ENCODE measurements around the gene GPR75. TPM values are rescaled to one million over a fixed set of nuclear protein-coding genes. Genes with fewer than 3 reads are reported as not detected.
"Not testable (repeated sequence)": the region's sequence is repeated elsewhere in the genome, so short reads cannot be mapped to it uniquely, and the experiment has no call there.

The GPR75 gene
- total RNA-seq, 2 donors from 2014 or later, result 1.3 to 2.5 TPM

GRCh38 chr2:53852532-53852931 lies 7.2 kb downstream of the GPR75 start:
- no peaks in the 10 kb centered on the region for H3K27me3 ChIP-seq
- H3K36me3 ChIP-seq, result peaks cover 12% of the 10 kb centered on the region
- DNase-seq (ENCODE audit: low spot score), result no peak
- no peaks in the 10 kb centered on the region for H3K9me3 ChIP-seq
- H3K4me3 ChIP-seq, result no peak overlapping the region
- H3K4me1 ChIP-seq, result no peaks in the 10 kb centered on the region
- TF ChIP-seq CTCF (IDR thresholded peaks at IDR 0.05), result no peak
- H3K27ac ChIP-seq, result no peak overlapping the region

- peaks cover 12% of the 10 kb centered on the region for H3K36me3 ChIP-seq
- not testable (repeated sequence) for H3K9me3 ChIP-seq; H3K27me3 ChIP-seq; H3K4me1 ChIP-seq; H3K27ac ChIP-seq; DNase-seq (ENCODE audit: low spot score); H3K4me3 ChIP-seq
Measured at GRCh38 chr2:53851052-53851757, 8.6 kb downstream of the GPR75 start.

GRCh38 chr2:53848062-53848461 lies 11.7 kb downstream of the GPR75 start:
- Histone ChIP-seq H3K4me1 (no peaks in the 10 kb centered on the region), H3K4me3 (no peak overlapping the region), H3K27ac (no peak overlapping the region), H3K36me3 (no peaks in the 10 kb centered on the region), H3K27me3 (no peaks in the 10 kb centered on the region), H3K9me3 (no peaks in the 10 kb centered on the region)
- no peak for TF ChIP-seq CTCF (IDR thresholded peaks at IDR 0.05)
- DNase-seq (ENCODE audit: low spot score), result no peak

GRCh38 chr2:53843595-53843994 lies 16.2 kb downstream of the GPR75 start:
- no peaks in the 10 kb centered on the region for H3K4me1 ChIP-seq
- no peak overlapping the region for H3K27ac ChIP-seq
- no peak for TF ChIP-seq CTCF (IDR thresholded peaks at IDR 0.05)
- no peaks in the 10 kb centered on the region for H3K9me3 ChIP-seq
- no peak for DNase-seq (ENCODE audit: low spot score)
- no peaks in the 10 kb centered on the region for H3K36me3 ChIP-seq
- no peak overlapping the region for H3K4me3 ChIP-seq
- no peaks in the 10 kb centered on the region for H3K27me3 ChIP-seq

- Histone ChIP-seq H3K4me1 (no peaks in the 10 kb centered on the region), H3K27me3 (no peaks in the 10 kb centered on the region), H3K27ac (no peak overlapping the region), H3K36me3 (no peaks in the 10 kb centered on the region), H3K9me3 (no peaks in the 10 kb centered on the region), H3K4me3 (no peak overlapping the region)
- DNase-seq (ENCODE audit: low spot score), result no peak
- no peak for TF ChIP-seq CTCF (IDR thresholded peaks at IDR 0.05)
Measured at GRCh38 chr2:53842891-53843290, 16.9 kb downstream of the GPR75 start.

GRCh38 chr2:53841651-53842050 lies 18.1 kb downstream of the GPR75 start:
- not testable (repeated sequence) for H3K9me3 ChIP-seq

GRCh38 chr2:53840580-53840979 lies 19.2 kb downstream of the GPR75 start:
- Histone ChIP-seq H3K36me3 (no peaks in the 10 kb centered on the region), H3K4me1 (no peaks in the 10 kb centered on the region), H3K9me3 (no peaks in the 10 kb centered on the region), H3K27ac (no peak overlapping the region), H3K4me3 (no peak overlapping the region), H3K27me3 (no peaks in the 10 kb centered on the region)
- DNase-seq (ENCODE audit: low spot score), result no peak
- no peak for TF ChIP-seq CTCF (IDR thresholded peaks at IDR 0.05)

More at GRCh38 chr2:53841651-53842050, 18.1 kb downstream of the GPR75 start:
- H3K27ac ChIP-seq; H3K4me1 ChIP-seq; DNase-seq (ENCODE audit: low spot score); H3K4me3 ChIP-seq; H3K27me3 ChIP-seq; H3K36me3 ChIP-seq: not testable (repeated sequence)

GRCh38 chr2:53829980-53830290 lies 29.8 kb downstream of the GPR75 start:
- H3K27me3 ChIP-seq; H3K4me3 ChIP-seq; DNase-seq (ENCODE audit: low spot score); H3K9me3 ChIP-seq; H3K36me3 ChIP-seq; H3K27ac ChIP-seq: not testable (repeated sequence)
- peaks cover 0 to 13% of the 10 kb centered on the region in 2 donors for H3K4me1 ChIP-seq

Data from right atrium auricular region (tissue), 2 donors.